22Rv1 (cell line): ENCODE measurements around the gene ZNF135.

Experiments
- CTCF ChIP-seq: fragments of 450-650 bp; IDR thresholded peaks from 2 replicates; pipeline ENCODE4 v1.5.1; 2017; ENCODE audit warnings: mild to moderate bottlenecking
- ZFX ChIP-seq: fragments of 450-650 bp; IDR thresholded peaks from 2 replicates; pipeline ENCODE4 v1.6.1; 2017; ENCODE audit warnings: antibody characterized with exemption, borderline replicate concordance

GRCh38 chr19:58038688-58039204 lies 20.3 kb upstream of the ZNF135 start:
- TF ChIP-seq CTCF (no peak), ZFX (no peak)
